GM23248 (cell line): Measurements from ENCODE around the gene EPHA1. TPM values are rescaled to one million over a fixed set of nuclear protein-coding genes. Genes with fewer than 3 reads are reported as not detected.

Source experiments
- DNase-seq: peaks from one replicate; pipeline ENCODE4 v3.0.0-alpha.2; 2015
- H2AFZ ChIP-seq: fragments of 200-600 bp; sonication (generic); 2 replicates; pipeline ENCODE4 v1.6.1; 2016; ENCODE audit warnings: antibody characterized with exemption
- H3F3A ChIP-seq: fragments of 200-600 bp; sonication (generic); 2 replicates; pipeline ENCODE4 v1.6.1; 2016; ENCODE audit warnings: mild to moderate bottlenecking, antibody characterized with exemption, mixed run types; ENCODE audit not compliant: insufficient read depth
- H3K27ac ChIP-seq: fragments of 200-600 bp; sonication (generic); 2 replicates; pipeline ENCODE4 v1.5.1; 2016; ENCODE audit warnings: mild to moderate bottlenecking
- H3K27me3 ChIP-seq: fragments of 200-600 bp; sonication (generic); replicated peaks from 2 replicates; pipeline ENCODE4 v1.6.1; 2016; ENCODE audit warnings: mild to moderate bottlenecking; ENCODE audit not compliant: insufficient read depth
- H3K36me3 ChIP-seq: fragments of 200-600 bp; sonication (generic); 2 replicates; pipeline ENCODE4 v1.6.1; 2016; ENCODE audit warnings: low read depth, mild to moderate bottlenecking
- H3K4me1 ChIP-seq: fragments of 200-600 bp; sonication (generic); 2 replicates; pipeline ENCODE4 v1.6.1; 2016; ENCODE audit warnings: mild to moderate bottlenecking; ENCODE audit not compliant: insufficient read depth
- H3K4me2 ChIP-seq: fragments of 200-600 bp; sonication (generic); one replicate; pipeline ENCODE4 v1.6.1; 2016; ENCODE audit warnings: mild to moderate bottlenecking; ENCODE audit not compliant: unreplicated experiment
- H3K4me3 ChIP-seq: fragments of 200-600 bp; sonication (generic); 2 replicates; pipeline ENCODE4 v1.5.1; 2016; ENCODE audit warnings: mild to moderate bottlenecking
- H3K79me2 ChIP-seq: fragments of 200-600 bp; sonication (generic); 2 replicates; pipeline ENCODE4 v1.6.1; 2016; ENCODE audit warnings: mild to moderate bottlenecking; ENCODE audit not compliant: insufficient read depth
- H3K9ac ChIP-seq: fragments of 200-600 bp; sonication (generic); 2 replicates; pipeline ENCODE4 v1.6.1; 2016; ENCODE audit warnings: mild to moderate bottlenecking
- H3K9me2 ChIP-seq: fragments of 200-600 bp; sonication (generic); 2 replicates; pipeline ENCODE4 v1.6.1; 2016; ENCODE audit warnings: mixed run types, mild to moderate bottlenecking, moderate library complexity; ENCODE audit not compliant: insufficient read depth
- H3K9me3 ChIP-seq: fragments of 200-600 bp; sonication (generic); one replicate; pipeline ENCODE4 v1.6.1; 2017; ENCODE audit warnings: low read depth
- H4K20me1 ChIP-seq: fragments of 200-600 bp; sonication (generic); 2 replicates; pipeline ENCODE4 v1.6.0; 2016; ENCODE audit not compliant: insufficient read depth
- EZH2 ChIP-seq: fragments of 200-600 bp; sonication (generic); IDR thresholded peaks from 2 replicates; pipeline ENCODE4 v1.6.1; 2018; ENCODE audit warnings: antibody characterized with exemption, mild to moderate bottlenecking; ENCODE audit not compliant: insufficient read depth, poor library complexity, severe bottlenecking
- EZH2phosphoT487 ChIP-seq: fragments of 200-600 bp; sonication (generic); IDR thresholded peaks from 2 replicates; pipeline ENCODE4 v1.6.1; 2018; ENCODE audit warnings: antibody characterized with exemption, moderate library complexity, mild to moderate bottlenecking, low read depth; ENCODE audit not compliant: insufficient read depth
- WGBS, 2 experiments: methylation state at CpG; one replicate each; pipeline ENCODE4 v1.1.6; 2015 to 2017; ENCODE audit warnings: low lambda C conversion rate in 2 of 2, low coverage in 1 of 2; ENCODE audit errors: missing lambda C conversion rate in 2 of 2; 5-methylcytosine and 5-hydroxymethylcytosine counted together
- in situ Hi-C: fragments of 300-500 bp; cut with MboI; formaldehyde crosslinking; loops from 2 replicates; pipeline ENCODE4 v1.15.0; 2020
- polyA plus RNA-seq: library from polyadenylated mRNA; unstranded; fragments of >200 nt; fragmentation: Nextera tagmentation; extraction: Ambion mirVana; gene quantifications from 2 replicates; pipeline ENCODE4 v1.2.1, GENCODE V29; 2016
- total RNA-seq: library from RNA; depleted of rRNA; stranded (reverse); fragments of >200 nt; shearing (Covaris generic); gene quantifications from 2 replicates; pipeline ENCODE4 v1.2.3, GENCODE V29; 2014

Gene EPHA1
- total and polyA plus RNA-seq, 2 experiments from 2014 or later, result 0.83 TPM; not detected in 1

GRCh38 chr7:143455491-143455890 lies 46.8 kb upstream of the EPHA1 start:
- H3K4me1 ChIP-seq, result peaks cover 72% of the 10 kb centered on the region
- no peak overlapping the region for H3K9ac ChIP-seq
- no peak for DNase-seq

GRCh38 chr7:143454091-143454680 lies 45.5 kb upstream of the EPHA1 start:
- Histone ChIP-seq H3F3A (peaks cover 42% of the 10 kb centered on the region), H2AFZ (no peak overlapping the region), H3K4me3 (no peak overlapping the region), H3K36me3 (no peaks in the 10 kb centered on the region), H3K9ac (no peak overlapping the region), H3K4me1 (peaks cover 59% of the 10 kb centered on the region), H3K79me2 (no peaks in the 10 kb centered on the region), H3K27me3 (no peaks in the 10 kb centered on the region), H4K20me1 (no peaks in the 10 kb centered on the region), H3K4me2 (peak overlapping the region; percentile 13), H3K9me2 (no peaks in the 10 kb centered on the region), H3K9me3 (no peaks in the 10 kb centered on the region), H3K27ac (0 out of 2 replicates have a peak overlapping the region, but pooled peaks have one; percentile 1)
- no peak for TF ChIP-seq EZH2
- TF ChIP-seq EZH2phosphoT487, result no peak
- in situ Hi-C loops, result no loop called here
- WGBS, 2 experiments, result 6 to 13% methylated on average over 1 of the region's 1 CpG
- peak; percentile 36 for DNase-seq

More at GRCh38 chr7:143455491-143455890, 46.8 kb upstream of the EPHA1 start:
- H3K79me2 ChIP-seq, result no peaks in the 10 kb centered on the region
- in situ Hi-C loops, result no loop called here
- H4K20me1 ChIP-seq, result no peaks in the 10 kb centered on the region
- no peaks in the 10 kb centered on the region for H3K9me3 ChIP-seq
- H3K4me2 ChIP-seq, result no peak overlapping the region
- no peaks in the 10 kb centered on the region for H3K36me3 ChIP-seq
- H3K27me3 ChIP-seq, result no peaks in the 10 kb centered on the region
- no peak overlapping the region for H3K4me3 ChIP-seq
- H3F3A ChIP-seq, result peaks cover 45% of the 10 kb centered on the region
- no peak for TF ChIP-seq EZH2
- TF ChIP-seq EZH2phosphoT487, result no peak
- WGBS, 2 experiments, result 16 to 36% methylated on average over 2 of the region's 2 CpGs
- no peak overlapping the region for H2AFZ ChIP-seq
- no peaks in the 10 kb centered on the region for H3K9me2 ChIP-seq
- no peak overlapping the region for H3K27ac ChIP-seq

- peaks cover 44% of the 10 kb centered on the region for H3K4me1 ChIP-seq
- WGBS, 2 experiments, result 46 to 51% methylated on average over 2 of the region's 2 CpGs
- peak; percentile 65 for DNase-seq
- no peaks in the 10 kb centered on the region for H4K20me1 ChIP-seq
- no peak overlapping the region for H3K9ac ChIP-seq
- in situ Hi-C loops, result no loop called here
- H3K9me3 ChIP-seq, result no peaks in the 10 kb centered on the region
- H3K27me3 ChIP-seq, result no peaks in the 10 kb centered on the region
- H3K27ac ChIP-seq, result no peak overlapping the region
- H3K79me2 ChIP-seq, result no peaks in the 10 kb centered on the region
- no peaks in the 10 kb centered on the region for H3K36me3 ChIP-seq
- H2AFZ ChIP-seq, result no peak overlapping the region
- TF ChIP-seq EZH2, result no peak
- H3K4me3 ChIP-seq, result no peak overlapping the region
- H3F3A ChIP-seq, result peaks cover 25% of the 10 kb centered on the region
- no peak overlapping the region for H3K4me2 ChIP-seq
- no peaks in the 10 kb centered on the region for H3K9me2 ChIP-seq
These were observed 43.8 kb upstream of the EPHA1 start for GRCh38 chr7:143452495-143452894.

DNA sequence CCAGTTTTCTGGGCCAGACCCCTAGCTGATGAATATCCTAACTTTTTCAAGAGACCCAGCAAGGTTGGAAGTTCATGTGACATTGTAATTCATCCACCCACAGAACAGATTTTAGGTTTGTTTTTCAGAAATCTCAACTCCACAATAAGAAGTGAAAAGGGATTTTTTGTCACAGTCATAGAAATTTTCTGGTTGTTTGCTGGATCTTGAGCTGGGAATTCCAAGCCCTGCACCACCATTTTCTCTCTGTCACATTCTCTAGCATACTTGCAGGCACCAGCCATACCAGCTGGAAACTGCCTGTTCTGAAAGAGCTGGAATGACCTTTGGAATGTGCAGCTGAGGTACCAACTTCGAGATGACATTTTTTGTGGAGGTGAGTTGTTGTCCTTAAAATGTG lies 43.1 kb upstream of the EPHA1 start:
- no peak overlapping the region for H3K4me3 ChIP-seq
- WGBS, 2 experiments, result 90 to 92% methylated on average over 1 of the region's 1 CpG

GRCh38 chr7:143451122-143451521 lies 42.5 kb upstream of the EPHA1 start:
- Histone ChIP-seq H3K36me3 (no peaks in the 10 kb centered on the region), H3K9me3 (no peaks in the 10 kb centered on the region), H2AFZ (no peak overlapping the region), H3K27ac (no peak overlapping the region), H3K4me3 (no peak overlapping the region), H3F3A (peaks cover 11% of the 10 kb centered on the region), H4K20me1 (no peaks in the 10 kb centered on the region), H3K4me2 (no peak overlapping the region), H3K27me3 (no peaks in the 10 kb centered on the region), H3K9me2 (no peaks in the 10 kb centered on the region), H3K9ac (no peak overlapping the region), H3K4me1 (peaks cover 30% of the 10 kb centered on the region), H3K79me2 (no peaks in the 10 kb centered on the region)
- DNase-seq, result no peak
- in situ Hi-C loops, result no loop called here
- TF ChIP-seq EZH2phosphoT487 (no peak), EZH2 (no peak)

More for the DNA sequence above, 43.1 kb upstream of the EPHA1 start:
- Histone ChIP-seq H3K79me2 (no peaks in the 10 kb centered on the region), H3K9ac (no peak overlapping the region), H3K4me2 (no peak overlapping the region), H3K4me1 (peaks cover 37% of the 10 kb centered on the region), H3K9me3 (no peaks in the 10 kb centered on the region), H3K27ac (no peak overlapping the region), H3K36me3 (no peaks in the 10 kb centered on the region), H3K27me3 (no peaks in the 10 kb centered on the region), H3K9me2 (no peaks in the 10 kb centered on the region), H4K20me1 (no peaks in the 10 kb centered on the region), H2AFZ (no peak overlapping the region), H3F3A (peaks cover 17% of the 10 kb centered on the region)
- TF ChIP-seq EZH2phosphoT487, result no peak
- no peak for TF ChIP-seq EZH2
- in situ Hi-C loops, result no loop called here
- no peak for DNase-seq
